HepG2 (cell line): Measurements from ENCODE around the gene CDK14.

Experiments used
- CCAR2 ChIP-seq: fragments of 200-400 bp; formaldehyde crosslinking; optimal IDR thresholded peaks from 2 replicates; pipeline ENCODE3; 2018; ENCODE audit warnings: low read depth, mild to moderate bottlenecking, low read length, moderate library complexity
- POLR2AphosphoS5 ChIP-seq: IDR thresholded peaks from 2 replicates; pipeline ENCODE4 v1.6.1; 2012; ENCODE audit warnings: low read depth, low read length
- RAD21 ChIP-seq: fragments of 450-650 bp; formaldehyde crosslinking; IDR thresholded peaks from 2 replicates; pipeline ENCODE4 v1.5.0; 2020; ENCODE audit warnings: mild to moderate bottlenecking
- TF ChIP-seq, protein P1 (sequence below), 2 experiments: sonication (generic) in 1 of 2; formaldehyde crosslinking in 1 of 2; IDR thresholded peaks; 2 replicates each; pipeline versions ENCODE4 v1.4.0 to v1.6.1; 2018 to 2020; ENCODE audit warnings: missing genetic modification reagents in 2 of 2, borderline replicate concordance in 1 of 2, low read depth in 1 of 2, mild to moderate bottlenecking in 1 of 2, missing biosample characterization in 1 of 2

DNA sequence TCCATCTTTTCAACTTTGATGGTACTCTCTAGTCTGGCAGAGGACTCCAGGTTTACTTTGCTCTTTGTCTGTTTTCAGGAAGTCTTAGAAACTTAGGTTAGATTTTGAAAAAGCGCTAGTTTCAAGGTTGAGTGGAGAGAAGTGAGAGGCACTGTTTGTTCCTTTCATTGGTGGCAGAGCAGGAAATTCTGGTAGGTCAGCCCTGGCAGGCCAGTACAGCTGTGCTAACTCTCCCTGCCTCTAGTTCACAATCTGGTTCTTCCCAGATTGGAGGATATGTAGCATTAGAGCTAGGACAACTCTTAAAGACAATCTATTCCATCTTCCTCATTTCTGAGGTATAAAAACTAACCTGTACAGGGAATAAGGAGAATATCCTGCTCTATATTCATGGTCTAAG is 507.2 kb downstream of the CDK14 start:
- TF ChIP-seq RAD21 (CRISPR knock-in tag) (no peak), POLR2AphosphoS5 (no peak), CCAR2 (no peak)
- TF ChIP-seq, protein P1, sequence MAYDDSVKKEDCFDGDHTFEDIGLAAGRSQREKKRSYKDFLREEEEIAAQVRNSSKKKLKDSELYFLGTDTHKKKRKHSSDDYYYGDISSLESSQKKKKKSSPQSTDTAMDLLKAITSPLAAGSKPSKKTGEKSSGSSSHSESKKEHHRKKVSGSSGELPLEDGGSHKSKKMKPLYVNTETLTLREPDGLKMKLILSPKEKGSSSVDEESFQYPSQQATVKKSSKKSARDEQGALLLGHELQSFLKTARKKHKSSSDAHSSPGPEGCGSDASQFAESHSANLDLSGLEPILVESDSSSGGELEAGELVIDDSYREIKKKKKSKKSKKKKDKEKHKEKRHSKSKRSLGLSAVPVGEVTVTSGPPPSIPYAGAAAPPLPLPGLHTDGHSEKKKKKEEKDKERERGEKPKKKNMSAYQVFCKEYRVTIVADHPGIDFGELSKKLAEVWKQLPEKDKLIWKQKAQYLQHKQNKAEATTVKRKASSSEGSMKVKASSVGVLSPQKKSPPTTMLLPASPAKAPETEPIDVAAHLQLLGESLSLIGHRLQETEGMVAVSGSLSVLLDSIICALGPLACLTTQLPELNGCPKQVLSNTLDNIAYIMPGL (CRISPR knock-in tag; IDR thresholded peaks at IDR 0.05; ENCODE audit: borderline replicate concordance in 1 of 2, low read depth in 1 of 2), result no peak
